HL-60/S4 (cell line): ENCODE results near the gene LSP1.

Experiments
- in situ Hi-C: fragments of 300-500 bp; cut with MboI; formaldehyde crosslinking; loops from 2 replicates; pipeline ENCODE4 v1.14.3; 2022; ENCODE audit warnings: low sequenced_read_pairs

Gene LSP1

GRCh38 chr11:1824221-1825038, 28.5 kb upstream of the LSP1 start:
- in situ Hi-C loops, result loop anchor here (25.0 kb wide), 1 partner anchor 338 kb away; the partner anchor contains the start of genes INS and TH

- in situ Hi-C loops, result loop anchor here (25.0 kb wide), 1 partner anchor 337 kb away; the partner anchor contains the start of genes INS and TH
Measured at GRCh38 chr11:1825039-1825740, 27.7 kb upstream of the LSP1 start.

- in situ Hi-C loops, result loop anchor here (25.0 kb wide), 1 partner anchor 336 kb away; the partner anchor contains the start of genes INS and TH
Measured at GRCh38 chr11:1825785-1826451, 27.0 kb upstream of the LSP1 start.

GRCh38 chr11:1826552-1827094, 26.3 kb upstream of the LSP1 start:
- in situ Hi-C loops, result loop anchor here (25.0 kb wide), 1 partner anchor 336 kb away; the partner anchor contains the start of genes INS and TH

GRCh38 chr11:1827095-1827813, 25.6 kb upstream of the LSP1 start:
- in situ Hi-C loops, result loop anchor here (25.0 kb wide), 1 partner anchor 335 kb away; the partner anchor contains the start of genes INS and TH

- in situ Hi-C loops, result loop anchor here (25.0 kb wide), 1 partner anchor 334 kb away; the partner anchor contains the start of genes INS and TH
Measured at GRCh38 chr11:1827931-1828330, 25.0 kb upstream of the LSP1 start.

- in situ Hi-C loops, result loop anchor here (25.0 kb wide), 1 partner anchor 334 kb away; the partner anchor contains the start of genes INS and TH
Measured at GRCh38 chr11:1828542-1828941, 24.3 kb upstream of the LSP1 start.

- in situ Hi-C loops, result loop anchor here (25.0 kb wide), 1 partner anchor 333 kb away; the partner anchor contains the start of genes INS and TH
Measured at GRCh38 chr11:1829039-1829820, 23.7 kb upstream of the LSP1 start.

- in situ Hi-C loops, result loop anchor here (10.0 to 25.0 kb wide), 2 partner anchors 135 to 332 kb away; partner anchors contain the start of genes INS, KRTAP5-6 and TH
Measured at GRCh38 chr11:1830004-1830321, 22.9 kb upstream of the LSP1 start.

- in situ Hi-C loops, result loop anchor here (10.0 to 25.0 kb wide), 2 partner anchors 136 to 332 kb away; partner anchors contain the start of genes INS, KRTAP5-6 and TH
Measured at GRCh38 chr11:1830322-1831223, 22.3 kb upstream of the LSP1 start.

- in situ Hi-C loops, result loop anchor here (10.0 to 25.0 kb wide), 2 partner anchors 137 to 331 kb away; partner anchors contain the start of genes INS, KRTAP5-6 and TH
Measured at GRCh38 chr11:1831338-1832210, 21.3 kb upstream of the LSP1 start.

GRCh38 chr11:1832211-1832919, 20.5 kb upstream of the LSP1 start:
- in situ Hi-C loops, result loop anchor here (10.0 to 25.0 kb wide), 2 partner anchors 138 to 330 kb away; partner anchors contain the start of genes INS, KRTAP5-6 and TH

GRCh38 chr11:1832920-1833295, 20.0 kb upstream of the LSP1 start:
- in situ Hi-C loops, result loop anchor here (10.0 to 25.0 kb wide), 2 partner anchors 138 to 329 kb away; partner anchors contain the start of genes INS, KRTAP5-6 and TH

GRCh38 chr11:1834062-1834610, 18.7 kb upstream of the LSP1 start:
- in situ Hi-C loops, result loop anchor here (10.0 to 25.0 kb wide), 2 partner anchors 139 to 328 kb away; partner anchors contain the start of genes INS, KRTAP5-6 and TH

GRCh38 chr11:1834779-1835670, 17.9 kb upstream of the LSP1 start, which contains the start of gene SYT8:
TSS of gene SYT8 (plus strand) at chr11:1834990. CDS start at chr11:1835106, 116 bp downstream.
- in situ Hi-C loops, result loop anchor here (10.0 to 25.0 kb wide), 2 partner anchors 140 to 327 kb away; partner anchors contain the start of genes INS, KRTAP5-6 and TH
